Heart left ventricle (tissue), 16 donors: ENCODE measurements around the gene EFCAB5. TPM values are rescaled to one million over a fixed set of nuclear protein-coding genes. Genes with fewer than 3 reads are reported as not detected.
A peak's percentile ranks its signal among the peaks of the same experiment; 100 is the strongest.

Source experiments
- ATAC-seq, 4 donors: fragments of 200-7000 bp; cut with Tn5 transposase; one replicate each; pipeline ENCODE4 v1.9.1; 2020 to 2022; ENCODE audit warnings: moderate library complexity in 4 of 4, mild to moderate bottlenecking in 3 of 4, moderate number of reproducible peaks in 1 of 4
- DNase-seq, 5 donors: peaks; one replicate each; pipeline ENCODE4 v3.0.0-alpha.2; 2020
- H3K27ac ChIP-seq, 12 donors: fragments of 200-600 bp; sonication (generic) in 4 of 12; one replicate each; pipeline versions ENCODE4 v1.5.0 to v1.8.0; 2016 to 2022; ENCODE audit warnings: mild to moderate bottlenecking in 2 of 12
- H3K27me3 ChIP-seq, 9 donors: fragments of 200-600 bp; sonication (generic) in 2 of 9; one replicate each; pipeline versions ENCODE4 v1.5.1 to v1.8.0; 2016 to 2022; ENCODE audit warnings: mild to moderate bottlenecking in 3 of 9
- H3K36me3 ChIP-seq, 9 donors: fragments of 200-600 bp; sonication (generic) in 2 of 9; one replicate each; pipeline versions ENCODE4 v1.5.0 to v1.8.0; 2018 to 2022; ENCODE audit warnings: mild to moderate bottlenecking in 2 of 9
- H3K4me1 ChIP-seq, 12 donors: fragments of 200-600 bp; sonication (generic) in 4 of 12; one replicate each; pipeline versions ENCODE4 v1.5.0 to v1.8.0; 2016 to 2022; ENCODE audit warnings: mild to moderate bottlenecking in 3 of 12
- H3K4me3 ChIP-seq, 12 donors: fragments of 200-600 bp; sonication (generic) in 4 of 12; one replicate each; pipeline versions ENCODE4 v1.5.0 to v1.8.0; 2017 to 2022; ENCODE audit warnings: mild to moderate bottlenecking in 9 of 12, moderate library complexity in 4 of 12
- H3K9me3 ChIP-seq, 12 donors: fragments of 200-600 bp; sonication (generic) in 4 of 12; one replicate each; pipeline versions ENCODE4 v1.5.0 to v1.8.0; 2016 to 2022; ENCODE audit warnings: mild to moderate bottlenecking in 1 of 12
- POLR2A ChIP-seq, 2 donors: fragments of 450-650 bp; IDR thresholded peaks; one replicate each; pipeline ENCODE4 v1.6.1; 2017; ENCODE audit warnings: antibody characterized with exemption in 2 of 2, mild to moderate bottlenecking in 2 of 2, moderate library complexity in 2 of 2
- WGBS, 4 donors: extraction: QIAGEN DNeasy Blood & Tissue Kit in 2 of 4; methylation state at CpG; one replicate each; pipeline versions ENCODE4 v1.1.5 to v1.1.7; 2013 to 2018; 5-methylcytosine and 5-hydroxymethylcytosine counted together
- intact Hi-C, 10 donors: fragments of 100-400 bp; cut with DNase I; formaldehyde crosslinking; loops; one replicate each; pipeline versions ENCODE4 v1.11.1 to v1.14.2; 2022
- polyA plus RNA-seq, 2 donors: library from polyadenylated mRNA; stranded (reverse); fragments of 200-250 nt; gene quantifications; one replicate each; pipeline ENCODE4 v1.2.3, GENCODE V29; 2013
- total RNA-seq, 9 donors: library from RNA; depleted of rRNA in 2 of 9; stranded (reverse); fragments of >200 nt in 2 of 9; fragmentation: NEBNext Ultra II Directional in 3 of 9; extraction: Animal tissue kit (Norgen Biotek cat#: 25700) in 3 of 9; gene quantifications; one replicate each; pipeline versions ENCODE4 v1.1.0 to v1.2.4, GENCODE V29; 2016 to 2023
- TF ChIP-seq, protein P1 (sequence below), 12 donors: fragments of 200-600 bp; sonication (generic) in 4 of 12; IDR thresholded peaks; one replicate each; pipeline versions ENCODE4 v1.5.0 to v1.8.0; 2018 to 2022; ENCODE audit warnings: antibody characterized with exemption in 12 of 12, mild to moderate bottlenecking in 5 of 12
- donor health status: ischemic (EF 13 %, LVEDD 7.1; RV severe dilation, severe dysfunction).
- donor health status: healthy with polysubstance abuse.
- donor health status: DM: no; HTN: yes; CAD: no.
- donor health status: DM: no; HTN: no; CAD: no.
- donor health status: ischemic (EF 25% LVEDD 6.9; RV normal size, moderate dysfunction).
- donor health status: ischemic (EF 25% LVEDD 5.7; RV mildly dilated, moderate dysfunction).
- donor health status: healthy.
- donor health status: DM: yes; HTN: yes; CAD: no.
- donor health status: ischemic (EF 35%, LVEDD 5.7; RV mildly dilated, moderate dysfunction).
- donor health status: nonischemic (EF 11% LVEDD 7.7; RV severe dilation, severe dysfunction).
- donor health status: DM: yes; HTN: yes; CAD: no.
- donor health status: PGD.
- donor health status: ischemic (EF 29% LVEDD 5.4; RV normal size, mild dysfunction).
- donor health status: nonischemic (EF 23%, LVEDD 6.1; RV moderate dilation, normal function).

Gene EFCAB5
- total and polyA plus RNA-seq, 11 donors = 0.01 to 1.2 (median 0.61) TPM; not detected in 6

DNA sequence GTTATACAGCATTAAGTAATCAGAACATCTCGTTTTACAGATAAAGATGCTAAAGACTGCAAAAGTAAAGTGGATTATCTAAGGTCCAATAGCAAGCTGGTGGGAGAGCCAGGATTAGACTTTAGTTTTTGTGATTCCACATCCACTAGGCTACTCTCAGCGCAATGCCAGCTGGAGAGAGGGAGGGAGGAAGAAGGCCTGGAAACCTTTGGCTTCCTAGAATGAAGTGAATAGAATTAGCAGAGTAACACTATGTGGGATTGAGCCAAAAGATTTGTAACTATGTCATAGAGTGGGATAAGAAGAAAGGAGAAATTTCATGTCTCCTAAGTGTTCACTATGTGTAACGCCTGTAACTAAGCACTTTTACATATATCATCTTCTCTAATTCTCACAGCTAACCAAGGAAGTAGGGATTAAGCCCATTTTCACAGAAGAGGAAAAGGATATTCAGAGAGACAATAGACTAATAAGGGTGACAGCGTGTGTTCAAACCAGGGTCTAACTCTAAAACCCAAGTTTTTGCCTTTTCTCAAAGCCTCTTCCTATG, 149.8 kb downstream of the EFCAB5 start:
- TF ChIP-seq, protein P1, sequence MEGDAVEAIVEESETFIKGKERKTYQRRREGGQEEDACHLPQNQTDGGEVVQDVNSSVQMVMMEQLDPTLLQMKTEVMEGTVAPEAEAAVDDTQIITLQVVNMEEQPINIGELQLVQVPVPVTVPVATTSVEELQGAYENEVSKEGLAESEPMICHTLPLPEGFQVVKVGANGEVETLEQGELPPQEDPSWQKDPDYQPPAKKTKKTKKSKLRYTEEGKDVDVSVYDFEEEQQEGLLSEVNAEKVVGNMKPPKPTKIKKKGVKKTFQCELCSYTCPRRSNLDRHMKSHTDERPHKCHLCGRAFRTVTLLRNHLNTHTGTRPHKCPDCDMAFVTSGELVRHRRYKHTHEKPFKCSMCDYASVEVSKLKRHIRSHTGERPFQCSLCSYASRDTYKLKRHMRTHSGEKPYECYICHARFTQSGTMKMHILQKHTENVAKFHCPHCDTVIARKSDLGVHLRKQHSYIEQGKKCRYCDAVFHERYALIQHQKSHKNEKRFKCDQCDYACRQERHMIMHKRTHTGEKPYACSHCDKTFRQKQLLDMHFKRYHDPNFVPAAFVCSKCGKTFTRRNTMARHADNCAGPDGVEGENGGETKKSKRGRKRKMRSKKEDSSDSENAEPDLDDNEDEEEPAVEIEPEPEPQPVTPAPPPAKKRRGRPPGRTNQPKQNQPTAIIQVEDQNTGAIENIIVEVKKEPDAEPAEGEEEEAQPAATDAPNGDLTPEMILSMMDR (IDR thresholded peaks at IDR 0.05) = no peak
- no peak for TF ChIP-seq POLR2A (IDR thresholded peaks at IDR 0.05)
- ATAC-seq (peak in 1 of 4 donors; percentile 23), DNase-seq (no peak)
- Histone ChIP-seq H3K4me3 (no peak overlapping the region), H3K36me3 (no peaks in the 10 kb centered on the region), H3K27me3 (no peaks in the 10 kb centered on the region), H3K27ac (no peak overlapping the region), H3K4me1 (peaks cover 0 to 15% (median 4%) of the 10 kb centered on the region in 12 donors), H3K9me3 (no peaks in the 10 kb centered on the region)
- intact Hi-C loops = loop anchor here in 6 of 10 donors (5.0 to 10.0 kb wide), 9 partner anchors 56 to 516 kb away; partner anchors contain the start of gene GIT1 (in 2 of the 6)
- WGBS, 4 donors = 61 to 73% (median 67%) methylated on average over 4 of the region's 4 CpGs

DNA sequence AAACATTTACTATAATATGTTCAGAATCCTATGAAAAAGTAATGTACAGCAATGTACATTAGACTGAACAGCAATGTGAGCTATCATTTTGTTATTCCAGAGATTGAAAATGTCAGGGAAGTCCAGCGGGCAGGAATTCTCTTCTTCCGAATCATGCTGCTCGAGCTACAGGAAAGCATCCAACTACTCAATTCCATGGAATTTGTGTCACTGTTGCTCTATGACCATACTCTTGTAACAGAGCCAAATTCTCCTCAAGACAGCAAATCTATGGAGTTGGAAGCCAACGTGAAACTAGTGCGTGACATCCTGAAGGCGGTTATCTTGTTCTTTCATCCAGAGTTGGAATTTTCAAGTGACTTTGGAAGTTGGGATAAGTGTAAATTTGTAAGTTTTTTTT, 150.3 kb downstream of the EFCAB5 start:
- intact Hi-C loops = loop anchor here in 6 of 10 donors (5.0 to 10.0 kb wide), 9 partner anchors 57 to 517 kb away; partner anchors contain the start of gene GIT1 (in 2 of the 6)
- 36 to 58% (median 49%) methylated on average over 6 of the region's 6 CpGs for WGBS, 4 donors
- DNase-seq (no peak), ATAC-seq (no peak)
- TF ChIP-seq POLR2A (IDR thresholded peaks at IDR 0.05) = no peak
- TF ChIP-seq, protein P1 (IDR thresholded peaks at IDR 0.05) = no peak
- Histone ChIP-seq H3K4me3 (no peak overlapping the region), H3K9me3 (no peaks in the 10 kb centered on the region), H3K36me3 (no peaks in the 10 kb centered on the region), H3K27ac (no peak overlapping the region), H3K27me3 (no peaks in the 10 kb centered on the region), H3K4me1 (peaks cover 0 to 15% (median 4%) of the 10 kb centered on the region in 12 donors)

DNA sequence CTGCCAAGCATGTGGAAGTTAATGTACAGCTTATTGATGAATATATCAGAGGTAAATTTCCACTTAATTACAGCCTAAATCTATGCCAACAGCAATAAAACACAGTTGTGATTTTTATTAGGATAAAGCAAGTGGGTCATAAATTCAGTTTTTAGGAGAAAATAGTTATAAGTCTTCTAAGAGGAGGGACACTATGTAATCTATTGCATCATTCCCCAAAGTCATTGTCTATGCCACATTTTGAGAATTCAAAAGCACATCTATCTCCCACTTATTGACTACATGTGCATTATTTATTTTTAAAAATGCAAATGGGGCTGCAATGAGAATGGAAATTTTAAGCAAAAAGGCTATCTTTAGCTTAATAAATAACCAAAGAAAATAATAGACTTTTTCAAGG, 151.5 kb downstream of the EFCAB5 start:
- intact Hi-C loops = loop anchor here in 6 of 10 donors (5.0 to 10.0 kb wide), 9 partner anchors 58 to 518 kb away; partner anchors contain the start of gene GIT1 (in 2 of the 6)

More for the DNA sequence above, 151.5 kb downstream of the EFCAB5 start:
- ATAC-seq = no peak
- TF ChIP-seq, protein P1 (IDR thresholded peaks at IDR 0.05) = no peak
- no peak for TF ChIP-seq POLR2A (IDR thresholded peaks at IDR 0.05)
- H3K27me3 ChIP-seq = no peaks in the 10 kb centered on the region
- DNase-seq = no peak
- H3K27ac ChIP-seq = no peak overlapping the region
- no peaks in the 10 kb centered on the region for H3K9me3 ChIP-seq
- peaks cover 0 to 15% (median 4%) of the 10 kb centered on the region in 12 donors for H3K4me1 ChIP-seq
- no peaks in the 10 kb centered on the region for H3K36me3 ChIP-seq
- no peak overlapping the region for H3K4me3 ChIP-seq
